Glutamatergic neuron (in vitro differentiated cells): ENCODE data around the gene SEMA6A. TPM values are rescaled to one million over a fixed set of nuclear protein-coding genes. Genes with fewer than 3 reads are reported as not detected.

ENCODE experiments used
- DNase-seq: peaks from one replicate; pipeline ENCODE4 v3.0.0; 2022
- H3K27ac Mint-ChIP-seq: one replicate; pipeline ENCODE4 v1.8.0; 2020; ENCODE audit warnings: mild to moderate bottlenecking, mixed read lengths, inconsistent platforms; ENCODE audit not compliant: unreplicated experiment
- H3K27me3 Mint-ChIP-seq: one replicate; pipeline ENCODE4 v1.8.0; 2020; ENCODE audit warnings: mild to moderate bottlenecking, moderate library complexity, mixed read lengths, inconsistent platforms; ENCODE audit not compliant: unreplicated experiment
- H3K36me3 Mint-ChIP-seq: one replicate; pipeline ENCODE4 v1.8.0; 2020; ENCODE audit warnings: mild to moderate bottlenecking, mixed read lengths, inconsistent platforms; ENCODE audit not compliant: unreplicated experiment
- H3K4me1 Mint-ChIP-seq: one replicate; pipeline ENCODE4 v1.8.0; 2020; ENCODE audit warnings: mild to moderate bottlenecking, low read depth, mixed read lengths, inconsistent platforms; ENCODE audit not compliant: unreplicated experiment
- H3K4me3 Mint-ChIP-seq: one replicate; pipeline ENCODE4 v1.8.0; 2020; ENCODE audit warnings: mild to moderate bottlenecking, mixed read lengths, inconsistent platforms; ENCODE audit not compliant: unreplicated experiment
- H3K9me3 Mint-ChIP-seq: one replicate; pipeline ENCODE4 v1.8.0; 2020; ENCODE audit warnings: mild to moderate bottlenecking, moderate library complexity, mixed read lengths, inconsistent platforms; ENCODE audit not compliant: unreplicated experiment
- total RNA-seq: library from RNA; stranded (reverse); fragmentation: NEBNext Ultra II Directional; extraction: Animal tissue kit (Norgen Biotek cat#: 25700); gene quantifications from one replicate; pipeline ENCODE4 v1.2.1, GENCODE V29; 2021; ENCODE audit not compliant: unreplicated experiment
- TF ChIP-seq, protein P1 (sequence below): fragments of 200-600 bp; sonication (generic); IDR thresholded peaks from one replicate; pipeline ENCODE4 v1.5.0; 2021; ENCODE audit not compliant: partially characterized antibody, unreplicated experiment

SEMA6A gene
- total RNA-seq, 1 donor from 2014 or later, result 424 TPM

DNA sequence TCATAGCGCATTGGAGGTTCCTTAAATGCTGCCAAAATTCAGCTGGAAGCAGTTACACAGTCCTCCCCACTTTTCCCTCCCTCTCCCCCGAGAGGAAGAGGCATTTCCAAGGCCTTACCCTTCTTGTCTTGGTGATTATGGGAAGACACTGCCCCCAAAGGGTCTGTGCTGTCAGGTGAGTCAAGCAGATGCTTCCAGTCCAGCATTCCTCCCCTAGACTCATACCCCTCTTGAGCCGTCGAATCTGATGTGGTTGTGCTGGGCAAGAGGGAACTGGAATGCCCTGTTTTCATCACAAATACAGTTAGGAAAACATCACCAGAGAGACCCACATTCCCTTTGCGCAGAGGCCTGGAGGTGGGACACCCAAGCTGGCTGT, 107.2 kb downstream of the SEMA6A start:
- Mint-ChIP-seq H3K9me3 (peaks cover 7% of the 10 kb centered on the region), H3K4me3 (no peak overlapping the region), H3K27me3 (no peaks in the 10 kb centered on the region), H3K36me3 (no peaks in the 10 kb centered on the region), H3K27ac (peak overlapping the region; percentile 63), H3K4me1 (peaks cover 17% of the 10 kb centered on the region)
- DNase-seq, result no peak
- TF ChIP-seq, protein P1, sequence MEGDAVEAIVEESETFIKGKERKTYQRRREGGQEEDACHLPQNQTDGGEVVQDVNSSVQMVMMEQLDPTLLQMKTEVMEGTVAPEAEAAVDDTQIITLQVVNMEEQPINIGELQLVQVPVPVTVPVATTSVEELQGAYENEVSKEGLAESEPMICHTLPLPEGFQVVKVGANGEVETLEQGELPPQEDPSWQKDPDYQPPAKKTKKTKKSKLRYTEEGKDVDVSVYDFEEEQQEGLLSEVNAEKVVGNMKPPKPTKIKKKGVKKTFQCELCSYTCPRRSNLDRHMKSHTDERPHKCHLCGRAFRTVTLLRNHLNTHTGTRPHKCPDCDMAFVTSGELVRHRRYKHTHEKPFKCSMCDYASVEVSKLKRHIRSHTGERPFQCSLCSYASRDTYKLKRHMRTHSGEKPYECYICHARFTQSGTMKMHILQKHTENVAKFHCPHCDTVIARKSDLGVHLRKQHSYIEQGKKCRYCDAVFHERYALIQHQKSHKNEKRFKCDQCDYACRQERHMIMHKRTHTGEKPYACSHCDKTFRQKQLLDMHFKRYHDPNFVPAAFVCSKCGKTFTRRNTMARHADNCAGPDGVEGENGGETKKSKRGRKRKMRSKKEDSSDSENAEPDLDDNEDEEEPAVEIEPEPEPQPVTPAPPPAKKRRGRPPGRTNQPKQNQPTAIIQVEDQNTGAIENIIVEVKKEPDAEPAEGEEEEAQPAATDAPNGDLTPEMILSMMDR, result no peak

DNA sequence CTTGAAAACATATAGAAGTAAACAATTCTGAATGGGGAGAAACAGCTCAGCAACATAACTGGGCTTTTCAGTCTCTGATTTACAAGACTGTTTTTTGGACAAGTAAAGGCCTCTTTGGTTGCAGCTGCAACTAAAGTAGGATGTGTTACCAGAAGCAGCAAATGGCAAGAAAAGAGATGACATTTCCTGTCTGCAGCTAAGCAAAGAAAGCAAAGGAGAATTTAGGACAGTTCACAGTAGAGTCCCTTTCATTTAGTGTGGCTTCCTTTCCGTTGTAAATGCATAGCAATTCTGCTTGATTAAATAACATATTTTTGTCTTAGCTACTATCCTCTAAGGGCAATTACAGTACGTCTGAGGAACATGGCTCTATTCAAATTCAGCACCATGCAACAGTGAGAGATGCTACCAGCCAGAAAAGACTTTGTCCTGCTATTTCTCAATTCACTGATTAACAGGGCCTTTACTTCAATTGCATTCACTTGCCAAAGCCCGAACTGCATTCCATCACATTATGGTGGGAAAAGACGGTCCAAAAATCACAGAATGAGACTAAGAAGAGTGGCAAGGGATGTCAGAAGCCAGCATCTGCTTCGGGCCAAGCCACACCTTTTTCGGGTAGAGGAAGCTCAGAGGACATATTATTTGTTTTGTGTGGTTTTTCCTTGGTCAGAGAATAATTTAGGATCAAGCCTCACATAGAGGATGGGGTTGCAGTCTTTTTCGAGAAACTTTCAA, 107.7 kb downstream of the SEMA6A start:
- peaks cover 7% of the 10 kb centered on the region for H3K9me3 Mint-ChIP-seq
- DNase-seq, result no peak
- no peak overlapping the region for H3K27ac Mint-ChIP-seq
- H3K4me3 Mint-ChIP-seq, result no peak overlapping the region
- H3K27me3 Mint-ChIP-seq, result no peaks in the 10 kb centered on the region
- TF ChIP-seq, protein P1, result no peak
- H3K36me3 Mint-ChIP-seq, result no peaks in the 10 kb centered on the region
- H3K4me1 Mint-ChIP-seq, result peaks cover 17% of the 10 kb centered on the region

DNA sequence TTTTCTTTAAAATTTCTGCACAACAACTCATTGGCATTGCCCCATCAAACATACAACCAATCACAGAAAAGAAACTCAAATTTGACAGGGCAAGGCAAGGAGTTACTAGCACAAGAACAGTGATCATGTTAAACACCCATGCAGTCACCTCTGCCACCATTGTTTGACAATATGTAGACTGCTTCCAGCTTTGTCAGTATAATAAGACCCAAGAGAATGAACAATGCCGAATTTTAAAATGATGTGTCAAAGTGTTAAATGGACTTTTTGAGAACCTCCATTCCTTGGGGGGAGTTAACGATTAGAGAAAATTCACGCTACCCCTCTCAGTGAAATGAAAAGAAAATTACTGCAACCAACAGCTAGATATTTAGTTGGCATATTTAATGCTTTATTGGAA, 109.2 kb downstream of the SEMA6A start:
- no peak overlapping the region for H3K4me3 Mint-ChIP-seq
- no peaks in the 10 kb centered on the region for H3K27me3 Mint-ChIP-seq
- TF ChIP-seq, protein P1, result no peak
- H3K27ac Mint-ChIP-seq, result peak overlapping the region; percentile 52
- H3K4me1 Mint-ChIP-seq, result peaks cover 17% of the 10 kb centered on the region
- H3K36me3 Mint-ChIP-seq, result no peaks in the 10 kb centered on the region
- DNase-seq, result no peak
- H3K9me3 Mint-ChIP-seq, result peaks cover 5% of the 10 kb centered on the region

DNA sequence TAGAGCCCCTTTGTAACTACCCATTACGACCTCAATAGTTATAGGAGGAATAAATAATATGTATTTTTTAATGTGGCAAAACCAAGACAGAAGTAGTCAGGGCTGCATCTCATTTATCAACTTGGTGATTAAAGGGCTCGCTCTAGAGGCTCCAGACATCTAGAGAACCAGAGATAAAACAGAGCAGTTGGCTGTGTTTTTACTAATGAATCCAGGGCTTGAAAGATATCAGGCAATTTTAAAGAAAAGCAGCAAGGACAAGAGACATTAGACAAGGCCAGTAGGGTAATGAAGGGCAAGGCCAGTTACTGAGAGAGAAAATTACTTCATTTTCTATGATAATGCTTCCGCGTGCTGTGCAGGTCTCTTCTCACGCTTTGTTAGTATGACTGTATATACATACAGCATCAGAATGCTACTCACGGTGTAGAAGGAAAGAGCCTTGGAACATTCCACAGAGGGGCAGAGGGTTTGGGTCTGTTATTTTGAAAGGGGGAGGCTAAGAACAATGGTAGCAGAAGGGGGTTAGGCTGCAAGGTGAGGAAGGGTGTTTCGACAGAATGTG, 110.4 kb downstream of the SEMA6A start:
- Mint-ChIP-seq H3K4me3 (no peak overlapping the region), H3K36me3 (no peaks in the 10 kb centered on the region), H3K27ac (peak overlapping the region; percentile 69), H3K9me3 (peaks cover 5% of the 10 kb centered on the region), H3K27me3 (no peaks in the 10 kb centered on the region), H3K4me1 (peaks cover 19% of the 10 kb centered on the region)
- TF ChIP-seq, protein P1, result no peak
- DNase-seq, result no peak

DNA sequence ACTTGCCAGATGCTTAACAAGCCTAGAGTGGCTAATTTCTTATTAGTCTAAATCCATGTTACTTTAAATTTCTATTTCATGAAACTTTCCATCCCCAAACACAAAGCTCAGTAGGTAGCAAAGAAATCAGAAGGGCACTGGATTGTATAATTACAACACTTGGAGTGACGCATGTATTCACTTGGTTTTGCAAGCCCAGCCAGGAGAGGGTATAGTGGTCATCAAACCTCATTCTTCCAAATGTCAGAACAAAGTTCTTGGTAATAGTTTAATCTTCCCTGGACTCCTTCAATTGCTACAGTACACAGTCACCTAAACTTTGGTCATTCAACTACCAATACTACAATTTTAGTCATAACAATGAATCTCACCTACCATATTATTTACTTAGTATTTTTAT, 112.1 kb downstream of the SEMA6A start:
- H3K36me3 Mint-ChIP-seq, result no peaks in the 10 kb centered on the region
- no peak for DNase-seq
- H3K4me1 Mint-ChIP-seq, result peaks cover 26% of the 10 kb centered on the region
- no peak overlapping the region for H3K4me3 Mint-ChIP-seq
- peaks cover 5% of the 10 kb centered on the region for H3K9me3 Mint-ChIP-seq
- no peak overlapping the region for H3K27ac Mint-ChIP-seq
- TF ChIP-seq, protein P1, result no peak
- no peaks in the 10 kb centered on the region for H3K27me3 Mint-ChIP-seq
